Activated B cell treated with CpG ODN at 0.5 μM for 24 hours (primary cell): ENCODE results near the gene DAD1. TPM values are rescaled to one million over a fixed set of nuclear protein-coding genes. Genes with fewer than 3 reads are reported as not detected.
A peak's percentile ranks its signal among the peaks of the same experiment; 100 is the strongest.

Source experiments
- ATAC-seq: fragments of 200-7000 bp; cut with Tn5 transposase; one replicate; pipeline ENCODE4 v1.10.0; 2021; ENCODE audit warnings: low read depth, mild to moderate bottlenecking, moderate library complexity
- CTCF ChIA-PET: fragments of 350-600 bp; sonication (Branson Sonifier 250); formaldehyde crosslinking; loops from one replicate; lab custom pipeline; 2021; ENCODE audit warnings: antibody characterized with exemption; lab: Charles Lee
- POLR2A ChIA-PET: fragments of 350-600 bp; sonication (Branson Sonifier 250); formaldehyde crosslinking; loops from one replicate; lab custom pipeline; 2021; ENCODE audit warnings: antibody characterized with exemption; lab: Charles Lee
- DNase-seq: peaks from one replicate; pipeline ENCODE4 v3.0.0; 2022
- H3K27ac Mint-ChIP-seq: one replicate; pipeline ENCODE4 v1.8.0; 2020; ENCODE audit warnings: mixed read lengths
- H3K27me3 Mint-ChIP-seq: one replicate; pipeline ENCODE4 v1.8.0; 2021; ENCODE audit warnings: mixed read lengths
- H3K36me3 Mint-ChIP-seq: one replicate; pipeline ENCODE4 v1.8.0; 2021; ENCODE audit warnings: low read depth, mixed read lengths
- H3K4me1 Mint-ChIP-seq: one replicate; pipeline ENCODE4 v1.8.0; 2021; ENCODE audit warnings: mixed read lengths
- H3K4me3 Mint-ChIP-seq: one replicate; pipeline ENCODE4 v1.8.0; 2020; ENCODE audit warnings: mild to moderate bottlenecking, mixed read lengths
- H3K9me3 Mint-ChIP-seq: one replicate; pipeline ENCODE4 v1.8.0; 2020; ENCODE audit warnings: mixed read lengths
- CTCF ChIP-seq: fragments of 200-600 bp; IDR thresholded peaks from one replicate; pipeline ENCODE4 v1.8.0; 2022; ENCODE audit warnings: antibody characterized with exemption, mild to moderate bottlenecking
- intact Hi-C: fragments of 100-400 bp; cut with micrococcal nuclease; formaldehyde crosslinking; loops from one replicate; pipeline ENCODE4 v1.15.1; 2024
- total RNA-seq: library from RNA; stranded (reverse); gene quantifications from 2 replicates; pipeline ENCODE4 v1.2.3, GENCODE V29; 2022

Gene DAD1
- total RNA-seq, 1 donor from 2014 or later, result 123 TPM

DNA sequence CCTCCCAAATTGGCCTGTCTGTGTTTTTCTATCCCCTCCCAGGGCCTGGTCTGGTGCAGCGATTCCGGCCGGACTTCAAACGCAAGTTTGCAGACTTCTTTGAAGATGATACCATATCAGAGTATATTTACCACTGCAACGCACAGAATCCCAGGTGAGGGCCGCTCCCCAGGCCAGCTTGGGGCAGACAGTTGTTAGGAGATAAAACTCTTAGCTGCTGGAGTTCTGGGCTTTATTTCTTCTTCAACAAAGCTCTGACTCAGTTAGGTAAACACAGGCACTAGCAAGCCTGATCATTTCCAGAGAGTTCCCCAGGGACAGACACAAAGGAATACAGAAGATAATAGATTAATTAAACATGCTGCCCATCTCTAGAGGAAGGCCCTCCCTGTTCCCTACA is 17.4 kb upstream of the DAD1 start:
- DNase-seq, result no peak
- Mint-ChIP-seq H3K27me3 (no peaks in the 10 kb centered on the region), H3K4me3 (no peak overlapping the region), H3K4me1 (no peaks in the 10 kb centered on the region), H3K9me3 (no peaks in the 10 kb centered on the region), H3K36me3 (peaks cover 79% of the 10 kb centered on the region), H3K27ac (no peak overlapping the region)
- intact Hi-C loops, result no loop called here
- POLR2A ChIA-PET, result no interaction called here
- ATAC-seq, result no peak
- CTCF ChIA-PET, result no interaction called here
- no peak for TF ChIP-seq CTCF

GRCh38 chr14:22602862-22603261 is 13.8 kb upstream of the DAD1 start:
- H3K27me3 Mint-ChIP-seq, result no peaks in the 10 kb centered on the region
- no peak for TF ChIP-seq CTCF
- intact Hi-C loops, result no loop called here
- H3K4me1 Mint-ChIP-seq, result peaks cover 23% of the 10 kb centered on the region
- no peak overlapping the region for H3K27ac Mint-ChIP-seq
- H3K9me3 Mint-ChIP-seq, result no peaks in the 10 kb centered on the region
- ATAC-seq, result no peak
- no peak for DNase-seq
- H3K36me3 Mint-ChIP-seq, result peaks cover 62% of the 10 kb centered on the region
- H3K4me3 Mint-ChIP-seq, result no peak overlapping the region
- ChIA-PET CTCF (no interaction called here), POLR2A (no interaction called here)

GRCh38 chr14:22601996-22602395 is 13.0 kb upstream of the DAD1 start:
- intact Hi-C loops, result no loop called here
- Mint-ChIP-seq H3K27me3 (no peaks in the 10 kb centered on the region), H3K27ac (no peak overlapping the region), H3K9me3 (no peaks in the 10 kb centered on the region), H3K4me1 (peaks cover 28% of the 10 kb centered on the region), H3K36me3 (peaks cover 54% of the 10 kb centered on the region), H3K4me3 (no peak overlapping the region)
- ATAC-seq (no peak), DNase-seq (no peak)
- CTCF ChIA-PET, result no interaction called here
- TF ChIP-seq CTCF, result no peak
- POLR2A ChIA-PET, result interaction anchor here (1.1 kb wide), 1 partner anchor 12 kb away, joined by 9 read pairs; no protein-coding TSS in a partner anchor

GRCh38 chr14:22601456-22601855 is 12.4 kb upstream of the DAD1 start:
- H3K27ac Mint-ChIP-seq, result no peak overlapping the region
- H3K4me3 Mint-ChIP-seq, result no peak overlapping the region
- DNase-seq, result no peak
- H3K4me1 Mint-ChIP-seq, result peaks cover 28% of the 10 kb centered on the region
- ChIA-PET POLR2A (interaction anchor here (1.1 kb wide), 1 partner anchor 12 kb away, joined by 9 read pairs; no protein-coding TSS in a partner anchor), CTCF (no interaction called here)
- no peaks in the 10 kb centered on the region for H3K9me3 Mint-ChIP-seq
- peaks cover 50% of the 10 kb centered on the region for H3K36me3 Mint-ChIP-seq
- no peaks in the 10 kb centered on the region for H3K27me3 Mint-ChIP-seq
- intact Hi-C loops, result no loop called here
- no peak for ATAC-seq
- no peak for TF ChIP-seq CTCF

DNA sequence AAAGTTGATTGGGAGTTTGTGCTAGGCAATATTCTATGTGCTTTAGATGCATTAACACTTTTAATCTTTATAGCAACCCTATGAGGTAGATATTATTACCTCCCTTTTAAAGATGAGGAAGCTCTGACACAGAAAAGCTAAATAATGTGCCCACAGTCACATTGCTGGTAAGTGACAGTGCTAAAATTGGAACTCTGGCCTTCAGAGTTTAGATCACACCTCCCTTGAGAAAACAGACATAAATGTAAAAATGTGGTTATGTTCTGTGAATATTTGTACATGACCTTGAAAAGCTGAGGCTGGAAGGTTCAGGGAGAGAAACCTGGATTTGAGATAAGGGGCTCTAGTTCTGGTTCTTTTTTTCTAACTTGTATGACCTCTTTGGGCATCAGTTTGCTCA is 11.0 kb upstream of the DAD1 start:
- TF ChIP-seq CTCF, result no peak
- intact Hi-C loops, result no loop called here
- no peaks in the 10 kb centered on the region for H3K27me3 Mint-ChIP-seq
- peaks cover 36% of the 10 kb centered on the region for H3K36me3 Mint-ChIP-seq
- ChIA-PET POLR2A (interaction anchor here (0.7 kb wide), 1 partner anchor 10 kb away, joined by 5 read pairs; no protein-coding TSS in a partner anchor), CTCF (interaction anchor here (1.2 to 1.5 kb wide), 2 partner anchors 60 to 253 kb away, joined by 4 to 7 read pairs; no protein-coding TSS in a partner anchor)
- H3K4me1 Mint-ChIP-seq, result peaks cover 28% of the 10 kb centered on the region
- H3K4me3 Mint-ChIP-seq, result peak overlapping the region; percentile 95
- DNase-seq (no peak), ATAC-seq (no peak)
- H3K27ac Mint-ChIP-seq, result no peak overlapping the region
- H3K9me3 Mint-ChIP-seq, result no peaks in the 10 kb centered on the region
